RWPE1 (cell line): ENCODE measurements around the gene TMEM80.
A peak's percentile ranks its signal among the peaks of the same experiment; 100 is the strongest.

ENCODE experiments used
- CTCF ChIA-PET: fragments of 350-600 bp; sonication (Branson Sonifier 250); formaldehyde crosslinking; extraction: SDS; loops from one replicate; lab custom pipeline; 2021; lab: Yijun Ruan, JAX
- POLR2A ChIA-PET: fragments of 400-600 bp; formaldehyde crosslinking; extraction: SDS; loops from one replicate; lab custom pipeline; 2020; ENCODE audit warnings: antibody characterized with exemption; ENCODE audit not compliant: low non-redundant PET; lab: Yijun Ruan, JAX
- DNase-seq: peaks from one replicate; pipeline ENCODE4 v3.0.0; 2012; ENCODE audit warnings: low spot score
- H3K27ac ChIP-seq: fragments of 450-650 bp; 2 replicates; pipeline ENCODE4 v1.5.1; 2017
- TF ChIP-seq, protein P1 (sequence below): fragments of 450-650 bp; conservative IDR thresholded peaks from 2 replicates; pipeline ENCODE4 v1.5.1; 2017; ENCODE audit warnings: low read depth, mild to moderate bottlenecking

The TMEM80 gene

DNA sequence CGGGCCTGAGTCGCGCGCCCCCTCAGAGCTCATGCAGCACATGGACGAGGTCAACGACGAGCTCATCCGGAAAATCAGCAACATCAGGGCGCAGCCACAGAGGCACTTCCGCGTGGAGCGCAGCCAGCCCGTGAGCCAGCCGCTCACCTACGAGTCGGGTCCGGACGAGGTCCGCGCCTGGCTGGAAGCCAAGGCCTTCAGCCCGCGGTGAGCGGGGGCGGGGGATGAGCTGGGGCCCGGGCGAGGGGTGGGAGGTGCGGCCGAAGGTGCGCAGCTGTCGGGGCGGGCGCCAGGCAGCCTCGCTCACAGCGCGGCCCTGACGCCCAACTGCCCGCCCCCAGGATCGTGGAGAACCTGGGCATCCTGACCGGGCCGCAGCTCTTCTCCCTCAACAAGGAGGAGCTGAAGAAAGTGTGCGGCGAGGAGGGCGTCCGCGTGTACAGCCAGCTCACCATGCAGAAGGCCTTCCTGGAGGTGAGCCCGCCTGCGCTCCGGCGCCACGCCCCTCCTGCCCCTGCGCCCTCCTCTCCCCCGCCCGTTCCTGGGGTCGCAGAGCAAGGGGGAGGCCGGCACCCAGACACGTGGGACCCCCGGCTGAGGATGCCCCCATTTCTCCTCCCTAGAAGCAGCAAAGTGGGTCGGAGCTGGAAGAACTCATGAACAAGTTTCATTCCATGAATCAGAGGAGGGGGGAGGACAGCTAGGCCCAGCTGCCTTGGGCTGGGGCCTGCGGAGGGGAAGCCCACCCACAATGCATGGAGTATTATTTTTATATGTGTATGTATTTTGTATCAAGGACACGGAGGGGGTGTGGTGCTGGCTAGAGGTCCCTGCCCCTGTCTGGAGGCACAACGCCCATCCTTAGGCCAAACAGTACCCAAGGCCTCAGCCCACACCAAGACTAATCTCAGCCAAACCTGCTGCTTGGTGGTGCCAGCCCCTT, 30.9 kb downstream of the TMEM80 start:
- CTCF ChIA-PET = interaction anchor here (1.5 to 2.5 kb wide), 2 partner anchors 20 to 36 kb away, joined by 8 to 10 read pairs; partner anchors contain the start of gene TALDO1
- peak; percentile 80 for DNase-seq
- POLR2A ChIA-PET = interaction anchor here (0.6 to 2.5 kb wide), 2 partner anchors 36 to 44 kb away, joined by 3 to 14 read pairs; no protein-coding TSS in a partner anchor
- TF ChIP-seq, protein P1, sequence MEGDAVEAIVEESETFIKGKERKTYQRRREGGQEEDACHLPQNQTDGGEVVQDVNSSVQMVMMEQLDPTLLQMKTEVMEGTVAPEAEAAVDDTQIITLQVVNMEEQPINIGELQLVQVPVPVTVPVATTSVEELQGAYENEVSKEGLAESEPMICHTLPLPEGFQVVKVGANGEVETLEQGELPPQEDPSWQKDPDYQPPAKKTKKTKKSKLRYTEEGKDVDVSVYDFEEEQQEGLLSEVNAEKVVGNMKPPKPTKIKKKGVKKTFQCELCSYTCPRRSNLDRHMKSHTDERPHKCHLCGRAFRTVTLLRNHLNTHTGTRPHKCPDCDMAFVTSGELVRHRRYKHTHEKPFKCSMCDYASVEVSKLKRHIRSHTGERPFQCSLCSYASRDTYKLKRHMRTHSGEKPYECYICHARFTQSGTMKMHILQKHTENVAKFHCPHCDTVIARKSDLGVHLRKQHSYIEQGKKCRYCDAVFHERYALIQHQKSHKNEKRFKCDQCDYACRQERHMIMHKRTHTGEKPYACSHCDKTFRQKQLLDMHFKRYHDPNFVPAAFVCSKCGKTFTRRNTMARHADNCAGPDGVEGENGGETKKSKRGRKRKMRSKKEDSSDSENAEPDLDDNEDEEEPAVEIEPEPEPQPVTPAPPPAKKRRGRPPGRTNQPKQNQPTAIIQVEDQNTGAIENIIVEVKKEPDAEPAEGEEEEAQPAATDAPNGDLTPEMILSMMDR = no peak
- peak overlapping the region; percentile 94 for H3K27ac ChIP-seq

DNA sequence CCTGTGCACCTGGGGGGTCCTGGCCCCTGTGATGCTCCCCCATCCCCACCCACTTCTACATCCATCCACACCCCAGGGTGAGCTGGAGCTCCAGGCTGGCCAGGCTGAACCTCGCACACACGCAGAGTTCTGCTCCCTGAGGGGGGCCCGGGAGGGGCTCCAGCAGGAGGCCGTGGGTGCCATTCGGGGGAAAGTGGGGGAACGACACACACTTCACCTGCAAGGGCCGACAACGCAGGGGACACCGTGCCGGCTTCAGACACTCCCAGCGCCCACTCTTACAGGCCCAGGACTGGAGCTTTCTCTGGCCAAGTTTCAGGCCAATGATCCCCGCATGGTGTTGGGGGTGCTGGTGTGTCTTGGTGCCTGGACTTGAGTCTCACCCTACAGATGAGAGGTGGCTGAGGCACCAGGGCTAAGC, 31.7 kb downstream of the TMEM80 start:
- H3K27ac ChIP-seq = peak overlapping the region; percentile 94
- TF ChIP-seq, protein P1 = no peak
- POLR2A ChIA-PET = interaction anchor here (0.6 to 2.5 kb wide), 3 partner anchors 21 to 36 kb away, joined by 4 to 14 read pairs (median 6); partner anchors contain the start of gene EPS8L2
- CTCF ChIA-PET = interaction anchor here (0.6 to 2.5 kb wide), 6 partner anchors 17 to 207 kb away, joined by 3 to 10 read pairs (median 6); partner anchors contain the start of gene TALDO1
- no peak for DNase-seq

DNA sequence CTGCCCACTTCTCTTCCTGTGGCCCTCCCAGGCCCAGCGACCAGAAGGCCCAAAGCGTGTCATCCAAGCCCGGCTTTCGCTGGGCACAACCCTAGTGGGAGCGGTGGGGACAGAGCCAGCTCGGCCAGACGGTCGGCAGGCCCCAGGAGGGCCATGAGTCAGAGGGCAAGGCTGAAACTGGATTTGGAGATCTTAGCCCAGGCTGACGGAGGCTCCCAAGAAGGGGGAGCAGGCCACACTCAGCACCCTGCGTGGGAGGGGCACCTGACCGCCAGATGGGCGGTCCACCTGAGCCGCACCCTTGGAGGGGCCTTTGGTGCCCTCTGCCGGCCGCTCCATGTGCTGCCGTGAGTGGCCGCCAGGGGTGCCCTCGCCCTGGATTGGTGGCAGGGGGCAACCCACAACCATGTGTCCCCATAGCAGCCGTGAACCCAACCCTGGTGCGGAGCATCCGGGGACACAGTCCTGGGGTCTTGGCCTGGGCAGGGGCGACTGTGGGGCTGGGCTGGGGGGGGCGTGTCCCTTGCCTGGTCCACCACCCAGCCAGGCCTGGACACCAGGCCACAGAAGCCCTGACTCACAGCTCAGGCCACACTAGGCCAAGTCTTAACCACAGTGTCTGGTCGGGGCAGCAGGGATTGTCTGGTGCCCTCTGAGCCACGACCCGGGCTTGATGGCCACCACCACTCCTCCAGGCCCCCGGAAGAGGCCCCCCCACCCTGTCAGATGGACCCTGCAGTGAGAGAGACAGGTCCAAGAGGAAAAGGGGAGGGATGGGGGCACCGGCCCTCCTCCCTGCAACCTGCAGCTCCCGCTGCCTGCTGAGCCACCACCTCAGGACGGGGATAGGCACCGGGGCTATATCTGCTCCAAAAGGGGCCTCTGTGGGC, 32.5 kb downstream of the TMEM80 start:
- CTCF ChIA-PET = interaction anchor here (0.6 to 2.5 kb wide), 12 partner anchors 9 to 208 kb away, joined by 3 to 10 read pairs (median 4); partner anchors contain the start of gene TALDO1
- TF ChIP-seq, protein P1 = peak; percentile 94
- peak overlapping the region; percentile 94 for H3K27ac ChIP-seq
- POLR2A ChIA-PET = interaction anchor here (0.6 to 2.5 kb wide), 3 partner anchors 21 to 35 kb away, joined by 4 to 14 read pairs (median 6); partner anchors contain the start of gene EPS8L2
- DNase-seq = peak; percentile 95

DNA sequence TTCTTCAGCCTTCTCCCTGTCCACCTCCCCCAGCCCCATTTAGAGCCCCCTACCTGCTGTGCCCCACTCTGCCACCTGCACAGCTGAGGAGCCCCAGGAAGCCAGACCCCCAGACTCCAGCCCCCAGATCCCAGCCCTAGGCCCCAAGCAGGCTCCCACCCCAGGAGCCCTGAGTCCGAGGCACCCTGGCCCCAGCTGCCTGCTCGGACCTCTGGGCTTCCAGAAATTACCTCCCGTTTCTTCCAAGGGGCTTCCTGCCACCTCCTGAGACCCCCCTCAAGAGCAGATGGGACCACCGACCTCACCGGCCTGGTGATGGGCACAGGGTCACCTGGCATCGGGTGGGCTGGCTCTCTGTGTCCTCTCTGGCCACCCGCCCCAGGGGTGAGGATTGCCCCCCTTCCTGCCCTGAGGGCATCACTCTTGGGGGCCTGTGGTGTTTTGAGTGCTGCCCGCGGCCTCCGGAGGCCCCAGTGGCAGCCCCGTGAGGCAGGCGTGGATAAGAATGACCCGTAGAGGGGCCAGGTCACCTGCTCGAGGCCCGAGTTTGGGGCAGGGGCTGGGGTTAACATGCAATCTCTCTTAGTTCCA, 33.4 kb downstream of the TMEM80 start:
- TF ChIP-seq, protein P1 = no peak
- ChIA-PET CTCF (interaction anchor here (0.6 to 1.1 kb wide), 7 partner anchors 8 to 175 kb away, joined by 3 to 6 read pairs (median 3); partner anchors contain the start of gene TALDO1), POLR2A (interaction anchor here (2.5 kb wide), 1 partner anchor 34 kb away, joined by 14 read pairs; no protein-coding TSS in a partner anchor)
- DNase-seq = no peak
- H3K27ac ChIP-seq = peak overlapping the region; percentile 94

DNA sequence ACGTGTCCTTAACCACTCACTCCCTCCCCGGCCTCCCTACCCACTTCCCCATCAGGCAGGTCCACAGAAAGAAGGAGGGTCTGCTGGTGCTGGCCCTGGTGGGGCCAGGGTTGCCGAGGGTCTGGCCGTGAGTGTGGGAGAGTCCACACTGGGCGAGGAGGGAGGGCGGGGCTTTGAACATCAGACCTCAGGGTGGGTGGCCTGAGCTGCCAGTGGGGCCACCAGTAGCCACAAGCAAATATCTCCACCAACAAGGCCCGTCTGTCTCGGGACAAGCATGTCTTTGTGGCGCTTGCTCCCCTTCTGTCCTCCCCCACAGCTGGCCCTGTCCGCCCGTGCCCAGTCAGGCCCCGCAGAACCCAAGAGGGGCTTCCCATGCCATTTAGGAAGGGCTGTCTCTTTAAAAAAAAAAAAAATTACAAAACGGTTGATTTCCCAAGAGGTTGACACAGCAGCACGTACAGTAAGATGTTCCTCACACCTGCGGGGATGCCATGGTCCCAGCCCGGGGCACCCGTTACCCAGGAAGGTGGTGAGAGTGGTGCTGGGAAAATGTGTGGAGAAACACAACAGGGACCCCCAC, 34.0 kb downstream of the TMEM80 start:
- no peak for DNase-seq
- ChIA-PET POLR2A (interaction anchor here (2.5 kb wide), 1 partner anchor 33 kb away, joined by 14 read pairs; no protein-coding TSS in a partner anchor), CTCF (interaction anchor here (0.6 to 1.1 kb wide), 3 partner anchors 18 to 66 kb away, joined by 3 to 4 read pairs (median 3); partner anchors contain the start of gene TALDO1)
- TF ChIP-seq, protein P1 = no peak
- peak overlapping the region; percentile 94; the same call in 1 of the 2 replicates for H3K27ac ChIP-seq
